RPMI7951 (cell line): ENCODE data around the gene INPP4B. TPM values are rescaled to one million over a fixed set of nuclear protein-coding genes. Genes with fewer than 3 reads are reported as not detected.
"Not testable (repeated sequence)": the region's sequence is repeated elsewhere in the genome, so short reads cannot be mapped to it uniquely, and the experiment has no call there.

Experiments used
- DNase-seq: peaks from one replicate; pipeline ENCODE4 v3.0.0-alpha.2; 2012; ENCODE audit warnings: low read depth
- total RNA-seq: library from RNA; depleted of rRNA; stranded (reverse); fragments of >200 nt; shearing (Covaris generic); gene quantifications from 2 replicates; pipeline ENCODE4 v1.2.3, GENCODE V29; 2014

The INPP4B gene
- total RNA-seq, 1 experiment from 2014 or later = 11.7 TPM

DNA sequence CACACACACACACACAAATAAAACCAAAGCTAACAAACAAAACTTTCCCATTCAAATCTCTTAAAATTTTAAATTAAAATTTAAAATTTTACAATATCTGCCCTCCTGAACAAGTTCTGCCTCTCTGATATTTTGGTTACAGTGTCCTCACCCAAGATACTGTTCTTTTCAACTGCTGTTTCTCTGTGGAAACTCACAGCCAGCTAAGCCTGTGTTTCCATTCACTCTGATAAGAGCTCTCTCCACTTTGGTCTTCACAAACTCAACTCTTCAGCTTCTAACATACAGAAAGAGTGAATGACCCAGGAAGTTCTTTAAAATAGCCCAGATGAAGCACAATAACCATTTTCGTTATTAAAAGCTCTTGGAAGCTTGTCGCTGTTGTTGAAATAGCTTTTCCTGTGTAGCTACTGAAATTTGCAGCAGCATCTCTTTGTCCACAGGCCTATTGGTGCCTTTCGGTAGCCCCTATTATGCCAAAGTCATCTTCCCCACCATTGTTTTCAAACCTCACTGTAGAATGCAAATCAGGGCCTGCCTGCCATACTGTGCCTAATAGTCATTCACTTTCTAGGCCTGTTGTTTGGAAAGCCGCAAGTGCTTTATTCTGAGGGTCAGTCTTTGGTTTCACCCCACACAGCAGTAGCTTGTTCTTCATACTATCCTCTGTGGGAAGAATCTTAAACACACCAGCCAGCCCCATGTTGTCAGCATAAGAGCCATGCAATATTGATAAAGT, 19.4 kb downstream of the INPP4B start:
- DNase-seq = no peak

DNA sequence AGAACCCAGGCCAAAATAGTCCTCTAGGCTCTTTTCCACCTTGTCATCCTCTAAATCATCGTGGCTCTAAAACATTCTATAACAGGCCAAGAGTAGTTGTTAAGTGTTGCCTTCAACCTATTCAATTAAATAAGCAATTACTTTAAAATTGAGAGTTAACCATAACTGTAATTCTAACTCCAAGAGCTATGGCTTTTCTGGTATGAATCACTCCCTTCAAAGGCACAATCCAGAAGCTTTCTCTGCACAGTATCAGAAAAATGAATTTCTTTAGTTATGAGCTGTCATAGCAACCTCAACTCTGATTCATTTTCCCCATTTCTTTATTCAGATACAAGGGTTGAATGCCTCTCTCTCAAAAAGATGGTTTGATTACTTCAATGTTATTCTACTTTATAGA, 21.7 kb downstream of the INPP4B start:
- DNase-seq = no peak

DNA sequence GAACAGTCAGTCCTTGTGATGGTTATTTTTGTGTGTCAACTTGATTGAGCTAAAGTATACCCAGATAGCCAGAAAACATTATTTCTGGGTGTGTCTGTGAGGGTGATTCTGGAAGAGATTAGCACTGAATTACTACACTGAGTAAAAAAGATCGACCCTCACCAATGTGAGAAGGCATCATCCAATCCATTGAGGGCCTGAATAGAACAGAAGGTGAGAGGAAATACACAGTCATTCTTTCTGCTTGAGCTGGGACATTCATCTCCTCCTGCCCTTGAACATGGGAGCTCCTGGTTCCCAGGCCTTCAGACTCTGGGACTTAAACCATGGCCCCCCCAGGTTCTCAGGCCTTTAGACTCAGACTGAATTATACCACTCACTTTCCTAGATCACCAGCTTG, 22.3 kb downstream of the INPP4B start:
- DNase-seq = no peak

DNA sequence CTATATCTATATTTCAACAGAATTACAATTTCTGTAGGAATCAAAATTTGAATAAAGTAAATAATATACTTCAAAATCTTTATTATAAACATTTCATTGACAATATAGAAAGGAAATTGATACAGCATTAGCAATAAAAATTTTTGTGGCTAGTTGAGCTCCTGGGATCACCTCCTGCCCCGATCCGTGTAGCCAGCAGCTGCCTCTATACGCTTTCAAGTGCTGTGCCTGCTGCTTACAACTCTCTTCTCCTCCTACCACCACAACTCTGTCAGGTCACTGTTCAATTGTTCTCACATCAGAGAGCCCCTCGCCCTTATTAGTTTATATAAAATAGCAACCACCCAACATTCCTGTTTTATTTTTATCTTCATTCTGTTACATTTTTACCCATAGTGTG, 27.6 kb downstream of the INPP4B start:
- peak; percentile 5 for DNase-seq

DNA sequence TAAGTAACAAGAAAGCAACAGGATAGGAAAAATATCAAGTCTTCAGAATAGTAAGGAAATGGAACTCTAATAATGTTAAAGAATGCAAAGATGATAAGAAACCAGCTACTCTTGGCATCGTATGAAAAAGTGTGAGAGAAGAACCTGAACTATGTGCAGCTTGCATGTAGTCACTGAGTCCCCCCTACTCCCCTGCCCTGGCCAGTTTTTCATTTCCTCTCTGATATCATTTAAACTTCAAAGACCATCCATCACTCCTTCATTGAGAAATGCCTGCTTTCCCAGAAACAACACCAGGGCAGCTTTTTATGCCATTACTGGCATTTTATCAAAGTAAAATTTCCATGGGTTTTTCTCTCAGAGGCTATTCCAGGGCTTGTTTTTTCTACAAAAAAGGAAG, 28.1 kb downstream of the INPP4B start:
- peak; percentile 51 for DNase-seq

DNA sequence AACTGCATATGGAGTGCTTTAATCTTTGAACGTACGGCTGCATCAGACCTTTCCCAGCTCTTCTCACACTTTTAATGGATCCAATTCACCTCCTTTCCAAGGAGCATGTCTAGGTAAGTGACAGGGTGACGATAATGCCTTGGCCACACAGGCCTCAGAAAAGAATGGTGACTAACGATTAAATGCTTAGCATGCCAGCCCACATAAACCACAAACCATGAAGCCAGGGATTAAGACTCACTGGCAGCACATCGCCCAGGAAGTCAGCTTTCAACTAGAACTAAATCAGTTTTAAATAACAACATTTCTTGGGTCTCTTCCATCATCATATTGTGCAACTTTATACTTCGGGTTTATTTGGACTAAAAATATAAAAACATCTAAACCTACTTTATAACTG, 28.7 kb downstream of the INPP4B start:
- peak; percentile 89 for DNase-seq

DNA sequence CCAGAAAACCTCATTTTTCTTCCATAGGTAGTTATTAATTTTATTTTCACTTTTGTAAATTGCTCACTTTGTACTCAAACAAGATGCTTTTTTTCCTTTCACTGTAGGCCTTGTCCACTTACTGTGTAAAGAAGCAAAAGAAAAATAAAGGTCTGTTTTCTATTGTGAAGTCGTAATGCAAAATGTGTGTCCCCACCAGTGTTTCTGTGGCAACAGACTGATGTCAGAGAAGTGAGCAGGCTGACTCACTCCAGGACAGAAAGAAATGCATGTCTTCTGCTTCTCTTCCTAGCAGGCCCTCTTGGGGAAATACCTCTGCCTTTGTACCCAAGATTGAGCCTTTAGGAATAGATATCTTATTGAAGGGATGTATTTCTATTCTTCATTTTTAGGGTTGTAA, 30.3 kb downstream of the INPP4B start:
- DNase-seq = peak; percentile 60

DNA sequence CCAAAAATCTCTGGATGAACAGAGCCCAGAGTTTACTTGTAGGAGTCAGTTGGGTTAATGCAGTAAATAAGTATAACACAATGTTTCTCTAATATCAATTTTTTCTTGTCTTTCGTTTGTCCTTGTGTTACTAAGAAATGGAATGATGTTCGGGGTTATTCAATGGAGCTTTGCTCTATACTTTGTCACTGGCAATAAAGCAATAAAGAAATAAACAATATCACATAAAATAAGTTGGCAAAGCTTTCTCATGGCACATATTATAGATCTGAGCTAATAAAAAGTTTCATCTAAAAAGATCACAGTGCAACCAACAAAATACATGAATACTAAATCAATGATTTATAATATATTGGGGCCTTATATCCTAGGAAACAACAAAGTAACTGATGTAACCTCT, 32.7 kb downstream of the INPP4B start:
- no peak for DNase-seq

DNA sequence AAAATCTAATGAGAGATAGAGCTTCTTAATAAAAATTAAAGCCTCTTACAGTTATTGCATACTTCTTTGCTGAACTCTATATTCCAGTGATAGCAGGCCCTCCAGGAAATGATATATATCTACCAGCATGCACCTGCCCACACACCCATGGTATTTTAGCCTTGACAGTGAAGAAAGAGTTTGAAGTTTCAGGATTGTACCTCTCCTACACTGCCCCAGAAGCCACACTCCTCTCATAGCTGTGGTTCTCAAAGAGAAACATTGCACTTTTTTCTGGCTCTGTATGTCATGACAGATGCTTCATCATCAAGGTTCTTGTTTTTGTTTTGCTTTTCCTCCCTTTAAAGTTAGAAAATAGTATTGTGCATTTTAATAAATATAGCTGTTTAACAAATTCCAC, 34.0 kb downstream of the INPP4B start:
- no peak for DNase-seq

DNA sequence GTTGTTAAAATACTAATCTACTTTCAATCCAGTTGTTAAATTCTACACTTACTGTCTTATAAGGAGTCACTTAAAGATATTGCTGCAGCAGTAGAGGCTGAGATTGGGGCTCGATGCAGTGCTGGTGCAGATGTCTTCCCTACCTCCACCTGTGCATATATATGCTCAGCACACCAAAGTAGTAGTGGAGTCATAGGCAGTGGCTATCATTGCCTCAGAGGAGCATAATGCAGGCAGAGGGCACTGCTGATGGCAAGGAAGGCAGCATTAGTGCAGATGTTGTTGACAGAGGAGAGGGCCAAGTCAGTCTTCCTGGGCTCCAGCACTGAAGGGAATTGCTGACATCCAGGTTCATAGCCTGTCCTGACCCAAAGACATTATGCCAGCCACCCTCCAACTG, 35.1 kb downstream of the INPP4B start:
- no peak for DNase-seq

DNA sequence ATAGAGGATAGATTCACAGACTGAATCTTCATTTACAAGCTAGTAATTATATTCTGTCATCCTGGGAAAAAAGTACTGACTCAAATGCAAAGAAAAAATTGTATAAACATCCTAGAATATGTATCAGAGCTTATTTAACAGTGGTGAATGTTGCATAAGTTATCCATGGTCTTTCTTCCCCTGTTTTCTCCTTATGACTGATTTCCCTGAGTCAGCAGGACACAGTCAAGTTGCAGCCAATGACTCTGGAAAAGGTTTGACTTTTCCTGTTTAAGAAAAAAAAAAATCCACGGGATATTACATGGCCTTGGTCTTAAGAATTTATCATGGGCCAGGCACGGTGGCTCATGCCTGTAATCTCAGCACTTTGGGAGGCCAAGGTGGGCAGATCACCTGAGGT, 36.5 kb downstream of the INPP4B start:
- no peak for DNase-seq

DNA sequence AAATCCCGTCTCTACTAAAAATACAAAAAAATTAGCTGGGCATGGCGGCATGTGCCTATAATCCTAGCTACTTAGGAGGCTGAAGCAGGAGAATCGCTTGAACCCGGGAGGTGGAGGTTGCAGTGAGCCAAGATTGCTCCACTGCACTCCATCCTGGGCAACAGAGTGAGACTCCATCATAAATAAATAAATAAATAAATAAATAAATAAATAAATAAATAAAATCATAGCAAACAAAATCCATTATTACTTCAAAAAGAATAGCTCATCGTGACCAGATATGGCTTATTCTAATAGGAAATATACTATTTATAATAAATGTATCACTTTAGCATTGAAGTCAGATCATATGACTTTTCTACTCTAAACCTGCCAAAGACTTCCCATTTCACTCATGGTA, 42.2 kb downstream of the INPP4B start:
- DNase-seq = not testable (repeated sequence)

DNA sequence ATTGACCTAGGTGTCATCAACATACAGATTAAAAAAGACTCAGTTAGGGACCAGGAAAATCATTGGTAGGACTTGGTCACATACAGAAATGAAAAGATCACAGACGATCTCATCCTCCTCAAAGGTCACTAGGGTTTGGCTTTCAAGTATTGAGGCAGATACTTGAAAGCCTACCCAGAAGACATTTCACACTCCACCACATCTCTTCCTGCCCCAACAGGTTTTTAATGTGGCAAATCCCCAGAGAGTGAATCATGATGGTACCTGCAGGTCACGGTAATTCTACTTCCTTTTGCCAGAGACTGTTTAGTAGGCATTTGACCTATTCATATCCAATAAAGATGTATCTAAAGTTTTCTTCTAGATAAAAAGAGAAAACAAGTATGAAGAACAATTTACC, 44.1 kb downstream of the INPP4B start:
- DNase-seq = no peak

DNA sequence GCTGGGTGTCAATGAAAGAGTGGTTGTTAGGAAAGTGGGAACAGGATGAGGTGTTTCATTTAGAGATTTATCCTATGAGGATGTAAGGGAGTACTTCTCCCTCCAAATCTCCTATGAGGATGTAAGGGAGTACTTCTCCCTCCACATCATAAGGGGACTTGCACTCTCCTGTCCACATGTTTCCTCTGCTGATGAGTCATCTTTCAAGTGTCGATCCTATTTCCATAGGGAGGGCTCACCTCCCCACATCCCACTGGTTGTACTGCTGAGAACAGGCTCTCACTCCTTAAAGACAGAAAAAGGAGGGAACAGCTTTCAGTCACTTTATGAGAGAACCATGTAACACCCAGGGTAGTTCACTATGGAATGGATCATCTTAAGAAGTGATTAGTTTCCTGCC, 65.0 kb downstream of the INPP4B start:
- peak; percentile 15 for DNase-seq

DNA sequence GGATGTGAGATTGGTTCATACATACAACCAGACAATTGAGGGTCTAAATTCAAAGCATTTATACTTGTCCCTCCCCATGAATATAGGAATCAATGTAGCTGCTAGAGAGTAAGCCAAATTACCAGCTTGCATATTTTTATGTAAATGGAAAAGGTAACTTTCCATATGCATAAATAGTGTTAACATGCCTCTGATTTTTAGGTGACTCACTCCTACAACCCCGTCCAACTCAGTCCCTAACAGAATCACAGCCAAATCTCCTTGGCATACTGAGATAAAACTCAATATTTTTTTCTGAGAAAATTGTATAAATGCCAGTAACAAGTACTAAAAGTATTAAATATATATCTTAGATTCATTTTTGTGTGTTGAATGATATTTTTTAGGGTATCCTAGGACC, 67.2 kb downstream of the INPP4B start:
- DNase-seq = no peak

DNA sequence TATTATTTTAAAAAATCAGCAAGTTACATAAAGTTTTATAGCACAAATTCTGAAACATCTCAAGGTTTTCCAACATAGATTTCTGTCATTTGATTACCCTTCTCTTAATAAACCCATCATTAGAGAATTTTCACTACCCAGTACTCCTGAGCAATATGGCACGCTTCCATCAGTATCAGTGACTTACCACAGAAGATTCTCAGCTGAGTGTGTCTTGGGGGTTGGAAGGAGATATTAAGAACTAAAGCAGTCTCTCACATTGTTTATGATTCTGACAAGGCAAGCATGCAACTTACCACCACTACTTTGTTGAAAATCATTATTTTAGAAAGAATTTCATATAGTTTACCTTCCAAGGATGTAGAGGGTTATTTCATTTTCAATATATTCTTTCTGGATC, 67.7 kb downstream of the INPP4B start:
- DNase-seq = no peak

DNA sequence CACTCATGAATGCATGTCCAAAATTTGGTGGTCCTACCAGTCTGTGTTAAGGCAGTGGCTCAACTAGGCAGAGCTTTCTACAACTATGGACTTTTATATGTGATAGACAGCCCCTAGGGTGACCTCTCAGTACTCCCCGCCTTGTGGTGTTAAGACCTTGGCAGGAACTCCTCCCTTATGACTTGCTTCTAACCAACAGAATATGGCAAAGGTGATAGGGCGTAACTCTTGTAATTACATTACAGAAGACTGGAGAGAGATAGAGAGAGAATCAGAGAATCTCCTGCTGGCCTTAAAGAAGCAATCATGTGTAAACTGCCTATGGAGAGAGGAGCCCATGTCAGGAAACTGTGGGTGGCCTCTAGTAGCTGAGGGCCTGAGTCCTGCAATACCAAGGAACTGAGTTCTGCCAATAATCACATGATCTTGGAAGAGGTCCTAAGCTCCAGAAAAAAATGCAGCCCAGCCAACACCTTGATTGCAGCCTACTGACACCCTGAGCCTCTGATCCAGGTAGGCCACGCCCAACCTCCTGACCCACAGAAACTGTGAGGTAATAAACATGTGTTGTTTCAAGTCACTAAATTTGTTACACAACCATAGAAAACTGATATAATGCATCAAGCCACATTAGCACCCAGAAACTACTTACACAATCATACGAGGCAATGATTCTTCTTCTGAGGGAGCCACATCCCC, 68.9 kb downstream of the INPP4B start:
- no peak for DNase-seq

DNA sequence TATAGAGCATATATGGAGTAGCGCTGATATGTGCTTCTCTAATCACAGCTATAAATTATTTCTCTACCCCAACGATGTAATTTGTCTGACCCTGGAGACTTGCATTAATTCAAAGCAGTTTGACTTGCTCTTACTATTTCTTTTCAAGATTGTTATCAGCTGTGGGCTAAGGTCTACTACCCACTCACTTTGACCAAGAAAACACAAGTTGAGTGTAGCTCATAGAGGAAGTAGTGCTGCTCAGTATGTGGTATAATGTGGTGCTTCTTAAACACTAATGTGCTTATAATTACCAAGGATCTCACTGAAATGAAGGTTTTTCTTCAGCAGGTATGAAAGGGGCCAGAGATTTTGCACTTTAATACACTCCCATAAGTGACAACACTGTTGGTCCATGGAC, 70.1 kb downstream of the INPP4B start:
- DNase-seq = no peak

DNA sequence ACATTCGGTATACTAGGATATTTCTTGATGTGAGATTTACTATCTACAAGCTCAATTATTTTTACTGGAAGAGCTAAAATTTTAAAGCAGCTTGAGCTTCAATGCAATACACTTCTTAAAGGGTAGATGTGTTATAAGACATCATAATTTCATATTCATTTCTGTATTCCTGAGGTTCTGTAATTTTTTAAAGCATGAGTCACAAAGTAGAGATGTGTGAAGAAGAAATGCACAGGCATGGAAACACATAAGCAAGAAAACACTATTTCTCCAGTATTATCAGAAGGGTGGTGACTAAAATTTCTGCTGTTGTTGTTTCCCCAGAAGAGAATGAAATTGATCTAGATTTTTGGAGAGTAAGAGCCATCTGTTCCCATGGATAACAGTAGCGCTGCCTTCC, 72.6 kb downstream of the INPP4B start:
- DNase-seq = no peak

DNA sequence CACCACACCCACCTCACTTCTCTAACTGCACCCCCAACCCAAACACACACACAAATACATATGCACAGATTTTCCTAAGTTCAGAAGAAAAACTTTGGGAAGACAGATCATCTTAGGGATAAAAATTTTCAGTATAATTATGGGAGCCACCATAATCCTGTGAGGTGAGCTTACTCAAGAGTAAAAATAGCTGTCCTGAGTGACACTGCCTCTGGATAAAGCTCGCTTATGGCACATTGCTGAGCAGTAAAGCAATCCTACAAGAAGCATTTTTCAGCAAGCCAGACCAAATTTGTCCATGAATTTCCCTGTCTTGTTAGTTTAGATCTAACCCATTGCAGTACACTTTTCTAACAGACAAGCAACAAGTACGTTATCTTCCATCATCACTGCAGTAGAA, 83.8 kb downstream of the INPP4B start:
- DNase-seq = no peak

DNA sequence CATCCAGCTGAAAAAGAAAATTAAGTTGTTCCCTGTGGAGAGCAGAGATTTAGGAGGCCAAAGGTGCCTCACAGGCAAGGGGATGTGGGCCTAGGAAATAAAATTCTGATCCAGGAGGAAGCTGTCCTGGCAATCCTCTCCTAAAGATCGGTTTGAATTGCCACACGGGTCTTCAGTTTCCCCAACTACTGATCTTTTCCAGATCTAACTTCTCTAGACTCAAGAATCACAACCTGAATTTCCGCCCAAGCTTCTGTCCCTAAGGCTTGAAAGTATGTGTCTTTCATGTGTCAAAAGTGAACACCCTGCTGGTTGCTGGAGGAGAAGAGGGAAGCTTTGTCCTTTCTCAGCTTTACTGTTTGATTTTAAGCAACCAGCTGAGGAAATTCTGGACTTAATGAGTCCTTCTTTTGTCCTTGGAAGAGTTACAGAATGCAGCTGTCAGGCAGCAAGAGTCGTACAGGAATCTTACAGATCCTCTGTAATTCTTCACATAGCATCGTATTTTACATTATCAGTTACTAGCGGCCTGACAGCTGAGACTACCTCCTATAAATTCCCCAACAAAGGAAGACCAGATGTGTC, 93.8 kb downstream of the INPP4B start:
- DNase-seq = no peak

DNA sequence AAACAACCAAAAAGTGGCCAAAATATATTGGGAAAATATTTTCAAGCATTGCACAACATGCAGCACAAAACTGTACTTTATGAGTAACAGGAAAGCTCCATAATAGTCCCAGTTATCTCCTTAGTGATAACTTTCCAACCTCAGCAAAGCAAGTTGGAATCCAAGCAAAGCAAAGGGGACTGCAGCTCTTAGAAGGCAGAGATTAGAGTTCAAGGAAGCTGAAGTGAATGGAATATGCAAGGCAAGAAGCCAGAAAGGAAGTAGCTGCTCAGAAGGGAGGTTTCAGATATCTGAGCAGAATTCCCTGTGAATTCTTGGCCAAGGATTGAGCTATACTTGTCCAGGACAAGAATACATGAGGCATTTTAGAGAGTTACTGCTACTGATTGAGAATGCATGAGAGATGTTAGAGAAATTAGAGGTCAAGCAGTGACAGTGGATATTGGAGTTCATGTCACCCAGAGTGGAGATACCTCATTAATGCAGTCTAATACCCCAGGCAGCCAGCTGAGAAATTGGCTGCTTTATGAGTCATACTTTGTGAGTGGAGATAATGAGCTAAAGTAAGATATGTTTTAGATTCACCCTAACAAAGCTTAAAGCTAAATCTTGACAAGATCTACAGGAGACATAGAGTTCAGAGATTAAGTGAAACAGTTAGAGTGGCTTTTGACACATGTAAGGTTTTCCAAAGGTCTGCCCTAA, 102.8 kb downstream of the INPP4B start:
- DNase-seq = peak; percentile 21

DNA sequence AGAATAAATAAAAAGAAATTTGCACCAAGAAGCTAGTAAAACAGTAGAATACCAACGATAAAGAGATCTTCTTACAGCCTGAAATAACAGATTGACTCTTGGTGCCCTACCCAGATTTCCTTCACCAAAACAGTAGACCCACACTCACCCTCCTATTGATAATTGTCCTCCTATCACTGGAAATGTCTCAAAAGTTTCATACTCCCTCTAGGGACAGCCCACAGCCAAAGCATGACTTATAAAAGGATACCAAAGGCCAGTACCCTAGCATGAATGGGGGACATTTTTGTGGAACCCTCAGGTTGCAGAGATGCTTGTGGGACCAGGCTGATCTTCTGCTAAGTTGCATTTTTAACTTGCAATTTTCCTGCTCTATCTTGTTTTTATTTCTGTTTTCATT, 104.1 kb downstream of the INPP4B start:
- DNase-seq = no peak
